ENCODE results near the gene MINAR2. TPM values are rescaled to one million over a fixed set of nuclear protein-coding genes. Genes with fewer than 3 reads are reported as not detected.
A peak's percentile ranks its signal among the peaks of the same experiment; 100 is the strongest.

MINAR2 gene
- total and polyA plus RNA-seq, 4 donors, result 0.09 TPM; not detected in 3

DNA sequence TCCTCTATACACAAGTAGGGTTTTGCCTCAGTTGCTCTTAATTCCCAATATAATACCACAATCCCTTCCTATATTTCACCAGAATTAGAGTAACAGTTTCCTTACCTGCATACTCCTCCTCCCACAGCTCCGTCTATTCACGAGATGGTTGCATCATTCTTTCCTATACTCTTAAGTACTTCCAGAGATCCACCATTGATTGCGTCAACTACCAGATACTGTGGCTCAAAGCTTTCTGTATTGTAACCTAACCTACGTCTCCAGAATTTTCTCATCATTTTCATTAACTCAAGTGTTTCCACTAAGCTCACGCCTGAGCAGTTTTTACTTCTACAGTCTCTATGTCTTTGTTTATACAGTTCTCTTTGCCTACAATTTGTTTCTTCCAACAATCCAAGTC lies 31.2 kb upstream of the MINAR2 start:
- no peak for ATAC-seq (ENCODE audit: insufficient read depth, low FRiP score)
- Histone ChIP-seq H3K4me3 (no peak overlapping the region), H3K36me3 (ENCODE audit: control insufficient read depth in 4 of 4, insufficient read depth in 4 of 4, low read length in 4 of 4) (no peaks in the 10 kb centered on the region), H3K9ac (ENCODE audit: insufficient read depth in 1 of 2, low read length in 2 of 2) (no peak overlapping the region), H3K9me3 (ENCODE audit: control insufficient read depth in 4 of 4, insufficient read depth in 3 of 4, low read length in 3 of 4) (no peaks in the 10 kb centered on the region), H3K27me3 (ENCODE audit: control insufficient read depth in 3 of 3, insufficient read depth in 3 of 3, low read length in 2 of 3) (no peaks in the 10 kb centered on the region), H3K27ac (ENCODE audit: low read depth in 1 of 2, low read length in 1 of 2) (no peak overlapping the region), H3K4me1 (ENCODE audit: control insufficient read depth in 5 of 5, insufficient read depth in 5 of 5, low read length in 5 of 5) (peaks cover 0 to 10% (median 0%) of the 10 kb centered on the region in 5 donors)
- WGBS, 2 donors, result 80 to 82% methylated on average over 5 of the region's 5 CpGs
- TF ChIP-seq, protein P1, sequence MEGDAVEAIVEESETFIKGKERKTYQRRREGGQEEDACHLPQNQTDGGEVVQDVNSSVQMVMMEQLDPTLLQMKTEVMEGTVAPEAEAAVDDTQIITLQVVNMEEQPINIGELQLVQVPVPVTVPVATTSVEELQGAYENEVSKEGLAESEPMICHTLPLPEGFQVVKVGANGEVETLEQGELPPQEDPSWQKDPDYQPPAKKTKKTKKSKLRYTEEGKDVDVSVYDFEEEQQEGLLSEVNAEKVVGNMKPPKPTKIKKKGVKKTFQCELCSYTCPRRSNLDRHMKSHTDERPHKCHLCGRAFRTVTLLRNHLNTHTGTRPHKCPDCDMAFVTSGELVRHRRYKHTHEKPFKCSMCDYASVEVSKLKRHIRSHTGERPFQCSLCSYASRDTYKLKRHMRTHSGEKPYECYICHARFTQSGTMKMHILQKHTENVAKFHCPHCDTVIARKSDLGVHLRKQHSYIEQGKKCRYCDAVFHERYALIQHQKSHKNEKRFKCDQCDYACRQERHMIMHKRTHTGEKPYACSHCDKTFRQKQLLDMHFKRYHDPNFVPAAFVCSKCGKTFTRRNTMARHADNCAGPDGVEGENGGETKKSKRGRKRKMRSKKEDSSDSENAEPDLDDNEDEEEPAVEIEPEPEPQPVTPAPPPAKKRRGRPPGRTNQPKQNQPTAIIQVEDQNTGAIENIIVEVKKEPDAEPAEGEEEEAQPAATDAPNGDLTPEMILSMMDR (IDR thresholded peaks at IDR 0.05; ENCODE audit: control extremely low read depth, extremely low read depth), result no peak
- no peak for DNase-seq

DNA sequence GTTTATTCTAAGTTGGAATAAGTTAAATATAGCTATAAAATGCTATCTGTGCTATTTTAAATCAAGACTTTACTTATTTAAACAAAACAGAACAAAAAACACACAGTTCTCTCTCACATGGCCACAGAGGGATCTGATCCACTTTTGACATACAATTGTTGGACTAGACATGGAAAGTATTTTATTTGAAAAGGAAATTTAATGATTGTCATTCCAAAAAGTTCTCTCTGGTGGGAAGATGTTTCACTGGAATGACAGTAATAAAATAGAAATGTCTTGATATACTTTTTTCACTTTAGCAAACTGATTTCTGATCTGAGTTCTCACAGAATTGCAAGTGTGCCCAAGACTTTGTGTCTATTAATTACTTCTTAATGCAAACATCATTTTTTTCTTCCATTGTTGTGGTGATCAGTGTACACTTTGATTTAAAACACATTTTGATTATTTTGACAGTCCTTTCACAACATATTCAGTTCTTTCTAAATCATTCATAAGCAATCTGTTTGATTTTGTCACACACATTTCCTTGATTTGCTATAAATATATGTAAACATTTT lies 30.1 kb upstream of the MINAR2 start:
- Histone ChIP-seq H3K27me3 (ENCODE audit: control insufficient read depth in 3 of 3, insufficient read depth in 3 of 3, low read length in 2 of 3) (no peaks in the 10 kb centered on the region), H3K27ac (ENCODE audit: low read depth in 1 of 2, low read length in 1 of 2) (no peak overlapping the region), H3K36me3 (ENCODE audit: control insufficient read depth in 4 of 4, insufficient read depth in 4 of 4, low read length in 4 of 4) (no peaks in the 10 kb centered on the region), H3K4me3 (no peak overlapping the region), H3K9ac (ENCODE audit: insufficient read depth in 1 of 2, low read length in 2 of 2) (no peak overlapping the region), H3K4me1 (ENCODE audit: control insufficient read depth in 5 of 5, insufficient read depth in 5 of 5, low read length in 5 of 5) (peaks cover 0 to 10% (median 0%) of the 10 kb centered on the region in 5 donors), H3K9me3 (ENCODE audit: control insufficient read depth in 4 of 4, insufficient read depth in 3 of 4, low read length in 3 of 4) (no peaks in the 10 kb centered on the region)
- ATAC-seq (ENCODE audit: insufficient read depth, low FRiP score) (no peak), DNase-seq (peak in 2 of 3 donors; percentile 19 to 29)
- TF ChIP-seq, protein P1 (IDR thresholded peaks at IDR 0.05; ENCODE audit: control extremely low read depth, extremely low read depth), result no peak

DNA sequence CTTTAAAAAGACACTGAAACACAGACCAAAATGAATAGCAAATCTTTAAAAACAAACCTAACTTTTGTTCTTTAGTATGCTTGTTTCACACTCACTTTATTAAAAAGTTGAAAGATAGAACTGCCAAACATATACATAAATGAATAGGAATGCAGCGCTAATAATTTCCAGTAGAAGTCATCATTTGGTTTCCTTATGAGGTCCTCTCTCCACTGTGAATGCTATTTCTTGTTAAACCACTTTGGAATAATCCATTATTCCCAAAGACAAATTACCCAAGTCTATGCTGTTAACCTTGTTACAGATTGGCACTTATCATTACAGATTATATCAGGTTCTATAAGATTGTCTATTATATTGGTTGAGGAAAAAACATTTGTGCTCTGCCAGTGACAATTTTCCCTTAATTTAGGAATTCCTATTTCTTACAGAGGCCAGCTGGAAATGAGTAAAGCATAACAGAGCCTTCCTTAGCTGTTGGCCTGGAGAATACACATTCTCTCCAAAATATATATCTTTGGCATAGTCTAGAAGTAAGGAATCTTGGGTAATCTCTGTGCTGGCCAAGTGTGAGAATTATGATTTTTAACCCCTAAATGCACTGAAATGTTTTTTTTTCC lies 29.3 kb upstream of the MINAR2 start:
- DNase-seq, result peak in 2 of 3 donors; percentile 92
- TF ChIP-seq, protein P1 (IDR thresholded peaks at IDR 0.05; ENCODE audit: control extremely low read depth, extremely low read depth), result no peak
- no peak for ATAC-seq (ENCODE audit: insufficient read depth, low FRiP score)
- no peak overlapping the region for H3K27ac ChIP-seq (ENCODE audit: low read depth in 1 of 2, low read length in 1 of 2)
- H3K9me3 ChIP-seq (ENCODE audit: control insufficient read depth in 4 of 4, insufficient read depth in 3 of 4, low read length in 3 of 4), result no peaks in the 10 kb centered on the region
- 85 to 88% methylated on average over 1 of the region's 1 CpG for WGBS, 2 donors
- peak overlapping the region in 1 of 2 donors; percentile 17 for H3K9ac ChIP-seq (ENCODE audit: insufficient read depth in 1 of 2, low read length in 2 of 2)
- no peak overlapping the region for H3K4me3 ChIP-seq
- no peaks in the 10 kb centered on the region for H3K27me3 ChIP-seq (ENCODE audit: control insufficient read depth in 3 of 3, insufficient read depth in 3 of 3, low read length in 2 of 3)
- H3K4me1 ChIP-seq (ENCODE audit: control insufficient read depth in 5 of 5, insufficient read depth in 5 of 5, low read length in 5 of 5), result peaks cover 0 to 10% (median 0%) of the 10 kb centered on the region in 5 donors
- H3K36me3 ChIP-seq (ENCODE audit: control insufficient read depth in 4 of 4, insufficient read depth in 4 of 4, low read length in 4 of 4), result no peaks in the 10 kb centered on the region

Measured in lung (tissue), 12 donors.